Panc1 (cell line): ENCODE data around the gene TXNDC11.

Source experiments
- CTCF ChIP-seq: fragments of 450-650 bp; IDR thresholded peaks from 2 replicates; pipeline ENCODE4 v1.5.1; 2017; ENCODE audit warnings: mild to moderate bottlenecking
- POLR2AphosphoS5 ChIP-seq: IDR thresholded peaks from 2 replicates; pipeline ENCODE4 v1.6.1; 2012; ENCODE audit warnings: mild to moderate bottlenecking, low read depth, low read length, moderate library complexity
- REST ChIP-seq, 2 experiments: IDR thresholded peaks; 2 replicates each; pipeline ENCODE4 v1.6.1; 2011 to 2012; ENCODE audit warnings: low read depth in 2 of 2, control low read depth in 1 of 2, low read length in 1 of 2, mild to moderate bottlenecking in 1 of 2, moderate library complexity in 1 of 2; ENCODE audit not compliant: insufficient read depth in 1 of 2
- SIN3A ChIP-seq: IDR thresholded peaks from 2 replicates; pipeline ENCODE4 v1.6.1; 2012; ENCODE audit warnings: low read depth, mild to moderate bottlenecking, low read length, moderate library complexity, borderline replicate concordance; ENCODE audit not compliant: insufficient read depth

GRCh38 chr16:11674818-11675560 is 67.7 kb downstream of the TXNDC11 start:
- no peak for TF ChIP-seq CTCF
- TF ChIP-seq SIN3A = no peak
- no peak for TF ChIP-seq POLR2AphosphoS5
- TF ChIP-seq REST (IDR thresholded peaks at IDR 0.05; ENCODE audit: insufficient read depth in 1 of 2, low read depth in 2 of 2, low read length in 1 of 2) = no peak
